ENCODE measurements around the gene SWSAP1.

SWSAP1 gene

GRCh38 chr19:11410682-11411081, 36.2 kb downstream of the SWSAP1 start:
- DNase-seq (ENCODE audit: low read depth): no peak

DNA sequence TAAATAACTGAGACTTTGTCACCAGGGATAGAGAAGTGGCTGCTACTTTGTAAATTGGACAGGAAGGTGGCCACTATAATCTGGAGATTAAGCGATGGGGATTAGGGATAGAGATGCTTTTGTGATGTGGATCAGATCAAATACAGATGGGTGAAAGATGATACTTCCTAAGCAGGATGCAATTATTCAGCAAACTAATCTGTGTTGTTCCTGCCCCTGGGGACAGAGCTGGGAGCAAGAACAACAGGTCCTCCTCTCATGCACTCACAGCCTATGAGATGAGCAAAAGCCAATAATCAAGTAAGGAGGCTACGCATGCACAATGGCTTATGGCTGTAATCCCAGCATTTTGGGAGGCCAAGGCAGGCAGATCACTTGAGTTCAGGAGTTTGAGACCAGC, 40.1 kb downstream of the SWSAP1 start:
- DNase-seq (ENCODE audit: low read depth): no peak

DNA sequence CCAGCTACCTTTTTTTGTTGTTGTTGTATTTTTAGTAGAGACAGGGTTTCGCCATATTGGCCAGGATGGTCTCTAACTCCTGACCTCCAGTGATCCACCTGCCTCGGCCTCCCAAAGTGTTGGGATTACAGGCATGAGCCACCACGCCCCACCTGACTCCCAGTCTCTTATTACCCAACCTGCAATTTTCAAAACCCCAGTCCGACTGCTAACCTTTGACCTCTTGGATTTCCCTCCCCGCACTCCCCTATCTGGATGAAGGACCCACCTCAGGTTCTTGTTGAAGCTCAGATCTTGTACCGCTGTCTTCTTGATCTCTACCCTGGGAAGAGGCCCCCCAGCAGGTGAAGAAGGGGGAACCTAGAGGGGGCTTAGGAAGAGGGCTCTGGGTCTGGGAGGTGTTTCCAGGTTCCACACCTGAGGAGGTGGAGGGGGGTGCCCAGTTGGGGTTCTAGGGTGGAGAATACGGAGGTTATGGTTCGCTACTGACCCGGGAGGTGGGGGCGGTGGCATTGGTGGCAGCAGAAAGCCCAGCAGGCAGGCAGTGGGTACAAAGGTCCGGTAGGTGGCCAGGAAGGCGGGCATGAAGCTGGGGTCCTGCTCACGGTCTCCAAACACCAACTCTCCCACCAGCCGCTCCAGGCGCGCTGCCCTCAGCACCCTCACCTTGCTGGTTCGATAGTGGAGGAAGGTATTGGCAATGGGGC, 42.0 kb downstream of the SWSAP1 start:
- DNase-seq (ENCODE audit: low read depth): no peak

DNA sequence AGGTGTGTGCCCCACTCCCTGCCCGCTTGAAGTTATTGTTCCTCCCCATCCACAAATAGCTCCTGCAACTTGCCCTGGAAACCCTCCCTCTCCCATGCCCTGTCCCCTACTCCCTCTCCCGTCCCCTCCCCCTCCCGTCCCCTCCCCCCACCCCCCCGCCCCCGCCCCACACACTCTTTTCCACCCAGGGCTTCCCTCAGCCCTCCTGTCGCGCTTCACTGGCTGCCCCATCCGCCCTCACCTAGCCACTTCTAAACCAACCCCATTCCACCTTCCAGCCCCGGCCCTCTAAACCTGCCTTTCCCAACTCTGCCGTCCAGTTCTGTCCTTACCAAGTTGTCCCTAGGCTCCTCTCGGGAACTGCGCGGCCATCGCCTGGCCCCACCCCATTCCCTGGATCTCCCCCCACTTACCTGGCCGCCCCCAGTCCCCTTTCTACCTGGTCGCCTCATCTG, 43.7 kb downstream of the SWSAP1 start:
- no peak for DNase-seq (ENCODE audit: low read depth)

DNA sequence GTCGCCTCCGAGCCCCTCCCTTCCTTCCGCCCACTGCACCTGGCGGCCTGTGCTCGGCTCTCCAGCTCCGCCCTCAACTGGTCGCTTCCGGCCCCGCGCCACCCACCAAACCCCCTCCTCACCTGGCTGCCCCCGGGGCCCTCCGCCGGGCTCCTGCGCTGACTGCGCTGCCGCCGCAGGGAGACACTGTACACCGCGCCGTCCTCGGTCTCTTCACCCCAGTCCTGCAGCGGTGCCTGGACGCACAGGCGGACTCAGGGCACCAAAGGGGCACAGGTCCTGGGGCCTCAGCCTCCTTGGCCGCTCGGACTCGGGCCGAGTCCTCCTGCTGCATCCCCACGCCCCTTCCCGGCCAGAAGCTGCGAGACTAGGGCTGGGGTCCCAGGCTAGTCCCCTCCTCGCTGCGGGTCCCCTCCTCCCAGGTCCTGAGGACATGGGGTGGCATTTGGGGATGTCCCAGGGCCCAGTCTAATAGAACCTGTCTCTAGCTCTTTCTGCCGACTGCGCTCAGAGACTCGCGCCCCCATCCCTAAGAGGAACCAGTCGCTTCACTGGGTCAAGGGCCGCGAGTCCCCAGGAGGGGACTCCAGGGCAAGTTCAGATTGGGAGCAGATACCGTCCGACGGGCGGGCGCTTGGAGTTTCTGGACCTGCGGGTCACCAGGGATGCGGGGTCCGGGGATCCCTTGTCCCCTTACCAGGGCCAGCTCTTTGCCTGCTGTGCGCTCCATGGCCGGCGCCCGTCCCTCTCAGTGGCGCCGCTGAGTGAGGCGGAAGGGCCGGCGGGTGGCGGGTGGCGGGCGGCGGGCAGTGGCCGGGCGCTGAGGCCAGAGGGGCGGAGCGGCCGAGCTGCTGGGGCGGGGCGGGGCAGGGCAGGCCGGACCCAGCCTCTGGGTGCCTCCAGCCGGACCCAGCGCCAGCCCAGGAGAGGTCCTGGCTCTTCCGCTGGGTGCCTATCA, 44.4 kb downstream of the SWSAP1 start, which contains the start of gene RGL3:
Gene RGL3, minus strand, starts transcription at position 766 of the 958 bp plus-strand sequence. Its CDS starts 36 bp downstream, at position 730.
- no peak for DNase-seq (ENCODE audit: low read depth)

DNA sequence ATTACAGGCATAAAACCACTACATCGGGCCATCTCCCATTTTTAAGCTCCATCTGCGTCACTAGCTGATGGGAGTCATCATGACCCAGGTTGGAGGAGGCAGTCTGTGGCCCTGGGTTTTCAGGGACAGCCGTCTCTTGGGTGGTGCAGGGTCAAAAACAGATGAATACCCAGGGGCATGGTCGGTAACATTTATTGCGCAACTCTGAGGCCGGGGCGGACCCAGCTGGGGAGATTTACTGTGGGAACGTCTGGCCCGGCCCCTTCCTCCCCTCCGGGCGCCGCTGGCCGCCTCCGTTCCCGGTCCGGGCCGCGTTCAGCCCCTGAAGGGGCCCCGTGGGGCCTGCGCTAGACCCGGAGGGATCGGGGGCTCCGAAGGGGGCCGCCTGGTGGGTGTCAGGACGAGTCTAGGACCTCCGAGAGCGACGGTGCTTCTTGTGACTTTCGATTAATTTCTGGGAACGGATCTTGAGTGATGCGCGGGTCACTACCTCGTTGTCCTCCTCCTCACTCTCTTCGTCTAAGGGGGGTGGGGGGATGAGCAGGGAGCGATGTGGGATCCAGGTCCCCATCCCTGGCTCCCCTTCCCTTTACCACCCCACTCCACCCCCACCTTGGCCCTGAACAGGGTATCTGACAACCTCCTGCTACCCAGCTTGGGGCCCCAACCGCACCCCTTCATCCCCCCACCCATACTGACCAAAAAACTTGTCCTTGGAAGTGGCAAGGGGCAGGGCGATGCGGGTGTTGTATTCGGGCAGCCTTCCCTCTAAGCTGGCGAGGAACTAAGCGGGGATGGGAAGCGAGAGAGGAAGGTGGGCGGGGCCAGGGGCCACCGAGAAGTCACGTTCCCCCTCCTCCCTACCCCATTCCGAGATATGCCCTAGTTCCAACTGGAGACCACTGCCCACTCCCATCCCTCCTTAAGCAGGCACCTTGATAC, 46.2 kb downstream of the SWSAP1 start:
- no peak for DNase-seq (ENCODE audit: low read depth)

DNA sequence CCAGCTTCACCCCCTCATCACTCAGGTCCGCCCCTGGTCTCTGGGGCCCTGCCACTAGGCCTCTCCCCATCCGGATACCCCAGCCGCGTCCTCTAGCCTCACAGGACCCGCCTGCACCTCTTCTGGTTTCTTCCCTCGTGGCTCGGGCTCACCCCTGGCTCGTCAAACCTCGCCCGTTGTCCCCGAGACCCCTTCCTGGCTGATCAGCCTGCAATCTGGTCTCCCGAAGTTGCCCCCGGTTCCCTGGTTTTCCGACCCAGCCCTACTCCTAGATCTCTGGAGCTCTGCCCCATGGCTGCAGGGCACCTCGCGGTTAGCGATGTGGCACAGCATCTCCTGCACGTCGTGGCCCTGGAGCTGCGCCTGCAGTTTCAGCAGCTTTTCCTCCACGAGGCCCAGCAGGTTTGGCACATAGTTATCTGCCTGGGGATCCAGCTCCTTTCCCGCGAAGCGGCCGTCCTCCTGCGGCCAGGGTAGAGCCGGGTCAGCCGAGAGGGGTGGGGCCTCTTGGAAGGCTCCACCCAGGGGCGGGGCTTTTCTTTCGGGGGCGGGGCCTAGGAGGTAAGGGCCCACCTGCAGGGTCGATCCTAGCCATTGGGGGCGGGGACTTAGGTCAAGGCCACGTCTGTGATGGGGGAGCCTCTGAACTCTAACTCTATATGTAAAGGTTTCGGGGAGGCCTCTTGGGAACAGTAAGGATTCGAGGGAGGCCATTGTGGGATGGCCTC, 47.1 kb downstream of the SWSAP1 start:
- DNase-seq (ENCODE audit: low read depth): no peak

DNA sequence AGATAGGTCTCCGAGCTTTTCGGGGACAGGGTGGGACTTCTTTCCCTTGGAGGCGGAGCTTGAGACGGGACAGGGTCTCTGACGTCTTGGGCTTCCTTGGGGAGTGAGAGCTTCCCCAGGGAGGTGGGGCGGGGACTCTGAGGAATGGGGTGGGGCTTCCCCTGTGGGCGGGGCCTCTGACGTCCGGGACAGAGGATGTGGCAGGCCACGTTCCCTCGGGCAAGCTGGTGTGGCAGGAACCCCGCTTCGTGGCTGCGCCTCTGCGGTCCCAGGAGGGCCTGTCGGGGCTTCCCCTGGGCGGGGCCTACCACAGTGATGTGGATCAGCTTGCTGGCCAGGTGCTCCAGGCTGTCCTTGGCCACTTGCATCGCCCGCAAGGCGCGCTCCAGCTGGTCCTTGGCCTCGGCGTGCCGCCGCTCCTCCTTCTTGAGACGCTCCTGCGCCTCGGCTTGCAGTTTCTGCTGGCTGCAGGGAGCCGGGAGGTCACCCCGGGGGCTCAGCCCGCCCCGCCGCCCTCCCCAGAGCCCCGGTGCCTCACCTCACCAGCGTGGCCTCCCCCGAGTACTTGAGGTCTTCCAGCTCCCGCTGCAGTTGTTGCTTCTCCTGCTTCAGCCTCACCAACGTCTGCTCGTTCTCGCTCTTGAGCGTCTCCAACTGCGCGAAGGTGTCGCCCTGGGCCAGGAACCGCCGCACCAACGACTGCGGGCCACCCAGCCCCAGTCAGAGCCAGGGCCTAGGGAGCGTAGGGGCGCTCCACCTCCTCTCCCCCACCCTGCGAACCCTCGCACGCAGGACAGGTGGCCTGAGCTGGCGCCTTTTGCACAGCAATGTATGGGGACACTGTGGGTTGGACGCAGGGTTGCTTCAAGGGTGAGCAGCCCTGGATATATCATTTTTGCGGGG, 47.9 kb downstream of the SWSAP1 start:
- DNase-seq (ENCODE audit: low read depth): peak; percentile 61

GRCh38 chr19:11423164-11423790, 48.8 kb downstream of the SWSAP1 start:
- no peak for DNase-seq (ENCODE audit: low read depth)

GRCh38 chr19:11423791-11424181, 49.3 kb downstream of the SWSAP1 start:
- DNase-seq (ENCODE audit: low read depth): no peak
